ENCODE data around the gene CDNF.

- TF ChIP-seq CTCF (IDR thresholded peaks at IDR 0.05) (no peak), POLR2A (IDR thresholded peaks at IDR 0.05) (peak in 1 of 4 donors; percentile 18), EP300 (IDR thresholded peaks at IDR 0.05) (no peak)
Observed at GRCh38 chr10:14837003-14837756, 657 bp downstream of the CDNF start.
